GM18511 (cell line): ENCODE measurements around the gene HILPDA.
"Not testable (repeated sequence)": the region's sequence is repeated elsewhere in the genome, so short reads cannot be mapped to it uniquely, and the experiment has no call there.

Experiments
- ATAC-seq: cut with Tn5 transposase; IDR thresholded peaks from one replicate; pipeline ENCODE4 v1.9.1; 2021; ENCODE audit warnings: mild to moderate bottlenecking, moderate library complexity; ENCODE audit not compliant: unreplicated experiment

HILPDA gene

DNA sequence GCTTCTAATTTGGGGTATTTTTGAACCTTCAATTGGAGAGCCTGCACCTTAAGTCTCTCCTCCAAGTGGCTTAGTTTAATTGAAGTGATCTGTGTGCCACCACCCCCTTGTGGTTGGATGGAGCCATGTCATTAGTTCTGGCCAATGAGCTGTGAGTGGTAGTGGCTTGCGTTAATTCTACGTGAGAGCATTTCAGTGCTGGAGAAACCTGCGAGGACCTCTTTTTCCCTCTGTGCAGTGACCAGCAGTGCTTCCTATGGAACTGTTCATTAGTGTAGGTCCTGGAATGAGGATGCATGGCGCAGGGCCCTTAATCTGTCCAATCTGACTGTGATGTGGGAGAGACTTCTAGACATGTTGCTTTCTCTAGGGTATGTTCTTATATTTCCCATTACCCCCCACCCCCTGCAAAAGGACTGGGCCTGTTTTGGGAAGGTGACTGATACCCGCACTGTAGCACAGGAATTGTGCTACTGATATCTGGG is 3.8 kb downstream of the HILPDA start:
- peak; percentile 47 for ATAC-seq

DNA sequence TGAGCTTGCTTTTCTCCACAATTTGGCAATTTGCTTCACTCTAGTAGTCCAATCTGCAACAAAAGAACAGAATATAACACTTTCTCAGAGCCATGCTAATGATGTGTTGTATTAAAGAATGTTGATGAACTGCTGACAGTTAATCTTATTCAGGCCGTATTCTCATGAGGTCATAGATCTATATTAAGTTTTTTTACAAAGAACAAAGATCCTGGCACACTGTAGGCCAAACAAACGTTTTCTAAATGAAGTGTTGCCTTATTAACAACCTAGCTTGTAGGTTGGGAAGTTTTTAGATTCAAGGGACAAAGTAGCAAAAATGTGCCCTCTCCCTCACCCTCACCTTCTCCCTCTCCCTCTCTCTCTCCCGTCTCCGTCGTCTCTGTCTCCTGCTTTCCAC is 6.8 kb downstream of the HILPDA start:
- no peak for ATAC-seq

DNA sequence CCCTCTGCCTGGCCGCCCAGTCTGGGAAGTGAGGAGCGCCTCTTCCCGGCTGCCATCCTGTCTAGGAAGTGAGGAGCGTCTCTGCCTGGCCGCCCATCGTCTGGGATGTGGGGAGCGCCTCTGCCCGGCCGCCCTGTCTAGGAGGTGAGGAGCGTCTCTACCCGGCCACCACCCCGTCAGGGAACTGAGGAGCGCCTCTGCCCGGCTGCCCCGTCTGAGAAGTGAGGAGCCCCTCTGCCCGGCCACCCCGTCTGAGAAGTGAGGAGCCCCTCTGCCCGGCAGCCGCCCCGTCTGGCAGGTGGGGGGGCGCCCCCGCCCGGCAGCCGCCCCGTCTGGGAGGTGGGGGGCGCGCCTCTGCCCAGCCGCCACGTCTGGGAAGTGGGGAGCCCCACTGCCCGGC is 7.7 kb downstream of the HILPDA start:
- ATAC-seq = not testable (repeated sequence)

DNA sequence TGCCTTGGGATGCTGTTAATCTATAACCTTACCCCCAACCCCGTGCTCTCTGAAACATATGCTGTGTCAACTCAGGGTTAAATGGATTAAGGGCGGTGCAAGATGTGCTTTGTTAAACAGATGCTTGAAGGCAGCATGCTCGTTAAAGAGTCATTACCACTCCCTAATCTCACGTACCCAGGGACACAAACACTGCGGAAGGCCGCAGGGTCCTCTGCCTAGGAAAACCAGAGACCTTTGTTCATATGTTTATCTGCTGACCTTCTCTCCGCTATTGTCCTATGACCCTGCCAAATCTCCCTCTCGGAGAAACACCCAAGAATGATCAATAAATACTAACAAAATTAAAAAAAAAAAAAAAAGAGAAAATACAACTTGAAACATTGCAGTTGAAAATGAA is 8.3 kb downstream of the HILPDA start:
- ATAC-seq = not testable (repeated sequence)

DNA sequence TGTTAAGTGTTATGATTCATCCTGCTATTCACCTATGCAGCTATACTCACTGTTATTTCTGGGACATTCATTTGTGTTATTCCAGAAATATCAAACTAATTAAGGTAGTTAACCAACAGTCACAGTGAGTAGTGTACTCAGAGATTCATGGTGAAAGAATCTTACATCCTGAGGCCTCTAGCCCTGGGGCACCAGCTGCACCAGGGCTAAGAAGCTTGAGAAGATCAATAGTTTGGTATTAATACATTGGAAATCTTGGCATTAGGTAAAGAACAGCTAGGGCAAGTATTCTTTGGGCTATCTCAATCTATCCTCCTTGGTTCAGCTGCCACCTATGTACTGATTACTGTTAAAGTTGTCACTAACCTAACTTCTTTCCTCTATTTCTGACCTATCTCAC is 11.2 kb downstream of the HILPDA start:
- not testable (repeated sequence) for ATAC-seq

DNA sequence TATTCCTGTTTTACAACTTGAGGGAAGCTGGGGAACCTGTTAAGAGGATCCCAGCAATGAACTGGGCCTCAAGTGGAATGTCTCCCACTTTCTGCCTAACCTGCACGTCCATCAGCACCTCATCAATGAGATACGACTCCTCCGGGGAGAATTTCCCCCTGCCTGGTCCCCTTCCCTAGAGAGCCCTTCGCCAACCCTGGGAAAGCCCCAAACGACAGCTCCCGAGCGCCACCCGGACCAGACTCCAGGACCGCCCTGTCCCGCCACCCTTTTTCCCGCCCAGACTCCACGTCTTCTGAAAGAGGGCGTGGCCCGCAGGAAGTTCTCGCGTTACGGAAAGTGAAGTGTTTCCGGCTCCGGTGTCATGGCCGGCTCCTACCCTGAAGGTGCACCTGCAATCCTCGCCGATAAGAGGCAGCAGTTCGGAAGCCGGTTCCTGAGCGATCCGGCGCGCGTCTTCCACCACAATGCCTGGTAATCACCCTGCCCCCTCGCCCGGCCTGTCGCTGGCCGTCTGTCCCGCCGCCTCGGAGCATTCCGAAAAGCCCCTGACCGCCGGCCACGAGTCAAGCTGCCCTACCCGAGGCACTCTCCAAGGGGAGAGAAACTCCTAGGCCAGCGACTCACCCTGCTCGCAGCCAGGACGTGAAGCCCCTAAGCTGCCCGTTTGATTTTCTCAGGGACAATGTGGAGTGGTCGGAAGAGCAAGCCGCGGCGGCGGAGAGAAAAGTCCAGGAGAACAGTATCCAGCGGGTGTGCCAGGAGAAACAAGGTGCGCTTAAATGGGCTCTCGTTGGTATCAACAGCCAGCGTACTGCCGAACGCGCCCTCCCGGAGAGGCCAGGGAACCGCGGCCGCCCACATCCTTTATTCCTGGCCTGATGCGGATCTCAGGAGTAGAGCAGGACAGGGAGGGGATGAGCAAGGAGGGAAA is 21.0 kb downstream of the HILPDA start, which contains the start of gene METTL2B:
Gene METTL2B, plus strand, starts transcription at position 347 of the 934 bp plus-strand sequence. Its CDS starts 18 bp downstream, at position 365.
- ATAC-seq = peak; percentile 96

DNA sequence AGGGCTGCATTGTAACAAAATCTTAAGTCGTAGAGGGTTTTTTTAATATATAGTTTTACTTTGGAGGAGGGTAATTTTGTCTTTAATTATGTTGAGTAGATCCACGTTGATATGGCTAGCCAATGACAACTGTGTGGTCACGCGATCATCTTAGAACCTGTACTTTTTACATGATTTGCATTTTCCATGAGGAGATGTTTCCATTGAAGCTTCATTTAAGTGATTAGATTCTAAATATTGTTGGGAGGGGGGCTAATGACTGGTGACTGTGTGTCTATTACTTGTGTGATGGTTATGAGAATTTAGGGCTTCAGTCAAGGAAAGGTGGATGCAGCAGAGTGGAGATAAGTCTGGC is 21.6 kb downstream of the HILPDA start:
- peak; percentile 1 for ATAC-seq

DNA sequence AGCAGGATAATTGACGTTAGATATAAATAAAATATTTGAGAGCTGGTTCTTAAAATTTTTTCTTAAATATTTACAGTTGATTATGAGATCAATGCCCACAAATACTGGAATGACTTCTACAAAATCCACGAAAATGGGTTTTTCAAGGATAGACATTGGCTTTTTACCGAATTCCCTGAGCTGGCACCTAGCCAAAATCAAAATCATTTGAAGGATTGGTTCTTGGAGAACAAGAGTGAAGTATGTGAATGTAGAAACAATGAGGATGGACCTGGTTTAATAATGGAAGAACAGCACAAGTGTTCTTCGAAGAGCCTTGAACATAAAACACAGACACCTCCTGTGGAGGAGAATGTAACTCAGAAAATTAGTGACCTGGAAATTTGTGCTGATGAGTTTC is 23.4 kb downstream of the HILPDA start:
- not testable (repeated sequence) for ATAC-seq

DNA sequence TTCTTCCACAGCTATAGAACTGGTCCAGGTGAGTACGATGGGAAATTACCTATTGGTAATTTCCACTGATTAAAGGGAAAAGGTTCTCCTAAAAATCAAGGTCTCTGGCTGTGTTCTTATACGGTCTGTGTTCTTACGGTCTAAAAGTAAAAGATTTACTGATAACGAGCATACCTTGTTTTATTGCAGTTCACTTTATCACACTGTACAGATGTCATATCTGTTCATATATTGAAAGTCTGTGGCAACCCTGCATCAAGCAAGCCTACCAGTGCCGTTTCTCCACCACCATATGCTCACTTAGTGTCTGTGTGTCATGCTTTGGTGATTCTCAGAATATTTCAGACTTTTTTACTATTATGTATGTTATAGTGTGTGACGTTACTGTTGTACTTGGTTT is 32.5 kb downstream of the HILPDA start:
- not testable (repeated sequence) for ATAC-seq

DNA sequence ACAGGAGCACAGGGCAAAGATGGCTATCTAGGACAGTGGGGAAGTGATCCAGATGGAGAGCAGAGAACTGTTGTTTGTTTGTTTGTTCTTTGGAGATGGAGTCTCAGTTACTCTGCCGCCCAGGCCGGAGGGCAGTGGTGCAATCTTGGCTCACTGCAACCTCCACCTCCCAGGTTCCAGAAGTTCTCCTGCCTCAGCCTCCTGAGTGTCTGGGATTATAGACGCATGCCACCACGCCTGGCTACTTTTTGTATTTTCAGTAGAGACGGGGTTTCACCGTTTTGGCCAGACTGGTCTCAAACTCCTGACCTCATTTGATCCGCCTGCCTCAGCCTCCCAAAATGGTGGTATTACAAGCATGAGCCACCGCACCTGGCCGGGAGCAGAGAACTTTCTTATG is 41.7 kb downstream of the HILPDA start:
- ATAC-seq = no peak

DNA sequence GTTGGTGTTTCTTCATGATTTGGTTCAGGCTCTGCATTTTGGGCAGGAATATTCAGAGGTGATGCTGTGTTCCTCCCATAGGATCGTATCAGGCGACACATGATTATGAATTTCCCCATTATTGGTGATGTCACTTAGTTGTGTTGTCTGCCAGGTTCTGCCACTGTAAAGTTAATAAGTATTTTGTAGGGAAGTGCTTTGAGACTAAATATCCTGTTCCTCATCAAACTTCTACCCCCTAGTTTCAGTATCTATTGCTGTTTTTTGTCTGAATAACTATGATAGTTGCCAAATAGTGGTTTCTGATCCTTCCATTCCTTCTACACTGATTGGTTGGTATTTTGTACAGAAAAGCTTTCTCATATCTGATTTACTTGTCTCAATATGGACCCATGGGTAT is 49.7 kb downstream of the HILPDA start:
- ATAC-seq = not testable (repeated sequence)

DNA sequence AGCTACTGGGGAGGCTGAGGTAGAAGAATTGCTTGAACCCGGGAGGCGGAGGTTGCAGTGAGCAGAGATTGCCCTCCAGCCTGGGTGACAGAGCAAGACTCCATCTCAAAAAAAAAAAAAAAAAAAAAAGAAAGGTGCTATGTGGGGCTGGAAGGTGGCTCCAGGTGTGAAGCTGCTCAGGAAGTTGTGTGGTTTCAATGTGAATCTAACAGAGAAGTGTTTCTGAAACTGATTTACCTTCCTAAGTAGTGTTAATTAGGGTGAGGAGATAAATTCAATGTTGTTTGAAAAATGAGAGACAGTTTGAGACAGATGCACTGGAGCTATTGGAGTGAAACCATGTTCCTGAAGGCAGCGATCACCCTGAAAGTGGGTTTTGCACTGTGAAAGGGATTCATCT is 51.1 kb downstream of the HILPDA start:
- peak; percentile 63 for ATAC-seq

DNA sequence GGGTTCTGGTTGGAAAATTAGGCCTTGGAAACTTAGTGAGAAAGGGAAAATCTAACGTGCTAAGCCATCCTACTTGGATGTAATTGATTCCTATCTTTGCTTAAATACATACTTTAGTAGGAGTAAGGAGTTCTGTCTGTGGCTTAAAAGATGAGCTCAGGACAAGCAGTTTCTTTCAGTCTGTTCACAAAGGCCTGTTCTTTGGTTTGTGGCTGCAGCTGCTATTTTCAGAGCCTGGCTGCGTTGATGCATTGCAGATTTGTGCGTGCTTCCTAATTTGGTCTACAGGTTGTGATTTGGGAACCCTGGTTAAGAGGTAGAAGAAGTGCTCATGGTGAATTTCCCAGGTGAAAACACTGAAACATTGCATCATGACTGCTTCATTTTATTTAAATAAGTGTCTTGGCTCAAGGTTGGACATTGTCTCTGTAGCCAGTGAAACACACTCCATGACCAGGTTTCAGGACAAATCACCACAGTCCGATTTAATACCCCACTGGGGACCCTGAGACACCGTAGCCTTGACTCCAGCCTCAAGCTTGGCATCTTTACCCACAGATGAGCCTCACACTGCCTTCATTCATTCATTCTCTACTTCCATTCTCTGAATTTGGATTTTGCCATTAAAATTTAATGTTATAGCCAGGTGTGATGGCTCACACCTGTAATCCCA is 51.8 kb downstream of the HILPDA start:
- ATAC-seq = peak; percentile 53
